Activated T-cell treated with anti-CD3 and anti-CD28 coated beads, Interleukin-2, amount 50 U/mL, for 4 hours (primary cell): ENCODE data around the gene MCF2L2. TPM values are rescaled to one million over a fixed set of nuclear protein-coding genes. Genes with fewer than 3 reads are reported as not detected.
A peak's percentile ranks its signal among the peaks of the same experiment; 100 is the strongest.

Experiments used
- ATAC-seq, 2 donors: fragments of 200-7000 bp; cut with Tn5 transposase; one replicate each; pipeline ENCODE4 v1.10.0; 2021
- DNase-seq: peaks from one replicate; pipeline ENCODE4 v3.0.0-alpha.2; 2020
- H3K27me3 Mint-ChIP-seq: one replicate; pipeline ENCODE4 v1.8.0; 2021; ENCODE audit warnings: low read depth, mixed read lengths
- H3K36me3 Mint-ChIP-seq: one replicate; pipeline ENCODE4 v1.8.0; 2022; ENCODE audit warnings: mixed read lengths; ENCODE audit not compliant: insufficient read depth
- H3K4me1 Mint-ChIP-seq: one replicate; pipeline ENCODE4 v1.8.0; 2021; ENCODE audit warnings: low read depth, mixed read lengths
- H3K4me3 Mint-ChIP-seq: one replicate; pipeline ENCODE4 v1.8.0; 2021; ENCODE audit warnings: mild to moderate bottlenecking, moderate library complexity, mixed read lengths
- H3K9me3 Mint-ChIP-seq: one replicate; pipeline ENCODE4 v1.8.0; 2021; ENCODE audit warnings: mixed read lengths
- total RNA-seq, 3 donors: library from RNA; stranded (reverse); gene quantifications; one replicate each; pipeline ENCODE4 v1.2.1, GENCODE V29; 2021

Gene MCF2L2
- total RNA-seq, 3 donors from 2014 or later = 0.58 to 1.4 (median 1.3) TPM

- Mint-ChIP-seq H3K9me3 (peaks cover 6% of the 10 kb centered on the region), H3K4me3 (no peak overlapping the region), H3K27me3 (no peaks in the 10 kb centered on the region), H3K4me1 (peaks cover 21% of the 10 kb centered on the region), H3K36me3 (no peaks in the 10 kb centered on the region)
- ATAC-seq = peak; percentile 83 to 84
- DNase-seq = no peak
These were observed 78.3 kb downstream of the MCF2L2 start for GRCh38 chr3:183350164-183350563.

GRCh38 chr3:183349421-183350157, 78.8 kb downstream of the MCF2L2 start:
- H3K9me3 Mint-ChIP-seq = peaks cover 9% of the 10 kb centered on the region
- DNase-seq (no peak), ATAC-seq (peak; percentile 60)
- peaks cover 3% of the 10 kb centered on the region for H3K36me3 Mint-ChIP-seq
- H3K4me3 Mint-ChIP-seq = no peak overlapping the region
- peaks cover 21% of the 10 kb centered on the region for H3K4me1 Mint-ChIP-seq
- H3K27me3 Mint-ChIP-seq = no peaks in the 10 kb centered on the region

GRCh38 chr3:183342824-183343223, 85.6 kb downstream of the MCF2L2 start:
- Mint-ChIP-seq H3K9me3 (peaks cover 9% of the 10 kb centered on the region), H3K36me3 (peaks cover 6% of the 10 kb centered on the region), H3K4me1 (peaks cover 6% of the 10 kb centered on the region), H3K27me3 (no peaks in the 10 kb centered on the region), H3K4me3 (no peak overlapping the region)
- ATAC-seq (peak in 1 of 2 donors; percentile 46), DNase-seq (no peak)

- H3K36me3 Mint-ChIP-seq = peaks cover 6% of the 10 kb centered on the region
- ATAC-seq (no peak), DNase-seq (no peak)
- H3K4me1 Mint-ChIP-seq = peaks cover 6% of the 10 kb centered on the region
- H3K9me3 Mint-ChIP-seq = peaks cover 9% of the 10 kb centered on the region
- H3K4me3 Mint-ChIP-seq = no peak overlapping the region
- no peaks in the 10 kb centered on the region for H3K27me3 Mint-ChIP-seq
These were observed 86.7 kb downstream of the MCF2L2 start for GRCh38 chr3:183341545-183342288.

- DNase-seq (no peak), ATAC-seq (no peak)
- H3K27me3 Mint-ChIP-seq = no peaks in the 10 kb centered on the region
- peaks cover 3% of the 10 kb centered on the region for H3K9me3 Mint-ChIP-seq
- peaks cover 6% of the 10 kb centered on the region for H3K4me1 Mint-ChIP-seq
- peaks cover 6% of the 10 kb centered on the region for H3K36me3 Mint-ChIP-seq
- H3K4me3 Mint-ChIP-seq = no peak overlapping the region
These were observed 88.2 kb downstream of the MCF2L2 start for GRCh38 chr3:183340222-183340621.

- Mint-ChIP-seq H3K9me3 (no peaks in the 10 kb centered on the region), H3K4me1 (peaks cover 6% of the 10 kb centered on the region), H3K27me3 (no peaks in the 10 kb centered on the region), H3K4me3 (no peak overlapping the region), H3K36me3 (peaks cover 3% of the 10 kb centered on the region)
- ATAC-seq (no peak), DNase-seq (no peak)
These were observed 88.8 kb downstream of the MCF2L2 start for GRCh38 chr3:183339461-183340086.

GRCh38 chr3:183338520-183338919, 89.9 kb downstream of the MCF2L2 start:
- DNase-seq = no peak
- ATAC-seq = no peak
- Mint-ChIP-seq H3K36me3 (peaks cover 3% of the 10 kb centered on the region), H3K4me3 (no peak overlapping the region), H3K4me1 (peaks cover 6% of the 10 kb centered on the region), H3K27me3 (no peaks in the 10 kb centered on the region), H3K9me3 (no peaks in the 10 kb centered on the region)

- DNase-seq (no peak), ATAC-seq (no peak)
- H3K9me3 Mint-ChIP-seq = no peaks in the 10 kb centered on the region
- H3K27me3 Mint-ChIP-seq = no peaks in the 10 kb centered on the region
- H3K36me3 Mint-ChIP-seq = peaks cover 2% of the 10 kb centered on the region
- no peak overlapping the region for H3K4me3 Mint-ChIP-seq
- H3K4me1 Mint-ChIP-seq = peaks cover 8% of the 10 kb centered on the region
These were observed 95.9 kb downstream of the MCF2L2 start for GRCh38 chr3:183332487-183332886.

GRCh38 chr3:183331498-183331897, 96.9 kb downstream of the MCF2L2 start:
- no peak overlapping the region for H3K4me3 Mint-ChIP-seq
- H3K27me3 Mint-ChIP-seq = no peaks in the 10 kb centered on the region
- no peak for ATAC-seq
- DNase-seq = no peak
- H3K4me1 Mint-ChIP-seq = peaks cover 8% of the 10 kb centered on the region
- H3K9me3 Mint-ChIP-seq = no peaks in the 10 kb centered on the region
- peaks cover 2% of the 10 kb centered on the region for H3K36me3 Mint-ChIP-seq

- H3K4me3 Mint-ChIP-seq = no peak overlapping the region
- H3K4me1 Mint-ChIP-seq = peaks cover 10% of the 10 kb centered on the region
- no peaks in the 10 kb centered on the region for H3K27me3 Mint-ChIP-seq
- H3K36me3 Mint-ChIP-seq = peaks cover 2% of the 10 kb centered on the region
- no peak for DNase-seq
- ATAC-seq = no peak
- H3K9me3 Mint-ChIP-seq = no peaks in the 10 kb centered on the region
These were observed 97.5 kb downstream of the MCF2L2 start for GRCh38 chr3:183330881-183331280.

- ATAC-seq = peak in 1 of 2 donors; percentile 40
- Mint-ChIP-seq H3K4me3 (no peak overlapping the region), H3K9me3 (no peaks in the 10 kb centered on the region), H3K4me1 (peaks cover 11% of the 10 kb centered on the region), H3K27me3 (no peaks in the 10 kb centered on the region), H3K36me3 (peaks cover 2% of the 10 kb centered on the region)
- no peak for DNase-seq
These were observed 98.9 kb downstream of the MCF2L2 start for GRCh38 chr3:183329543-183329942.

- no peak for DNase-seq
- Mint-ChIP-seq H3K27me3 (no peaks in the 10 kb centered on the region), H3K36me3 (peaks cover 2% of the 10 kb centered on the region), H3K4me3 (no peak overlapping the region), H3K9me3 (no peaks in the 10 kb centered on the region), H3K4me1 (peaks cover 11% of the 10 kb centered on the region)
- peak; percentile 70 to 72 for ATAC-seq
These were observed 99.6 kb downstream of the MCF2L2 start for GRCh38 chr3:183328823-183329222.

GRCh38 chr3:183328164-183328563, 100.3 kb downstream of the MCF2L2 start:
- H3K27me3 Mint-ChIP-seq = no peaks in the 10 kb centered on the region
- peaks cover 11% of the 10 kb centered on the region for H3K4me1 Mint-ChIP-seq
- H3K4me3 Mint-ChIP-seq = no peak overlapping the region

GRCh38 chr3:183327343-183327742, 101.1 kb downstream of the MCF2L2 start:
- DNase-seq = no peak
- Mint-ChIP-seq H3K9me3 (no peaks in the 10 kb centered on the region), H3K4me1 (peaks cover 11% of the 10 kb centered on the region), H3K4me3 (no peak overlapping the region), H3K36me3 (peaks cover 2% of the 10 kb centered on the region), H3K27me3 (no peaks in the 10 kb centered on the region)
- ATAC-seq = no peak

More at GRCh38 chr3:183328164-183328563, 100.3 kb downstream of the MCF2L2 start:
- ATAC-seq = no peak
- no peak for DNase-seq
- Mint-ChIP-seq H3K9me3 (no peaks in the 10 kb centered on the region), H3K36me3 (peaks cover 2% of the 10 kb centered on the region)
